GM12872 (cell line): ENCODE results near the gene TRABD2B.

Experiments
- TF ChIP-seq, protein P1 (sequence below): IDR thresholded peaks from 3 replicates; pipeline ENCODE4 v1.5.1; 2011; ENCODE audit warnings: low read depth, mild to moderate bottlenecking, low read length, moderate library complexity; ENCODE audit not compliant: insufficient read depth

Gene TRABD2B

DNA sequence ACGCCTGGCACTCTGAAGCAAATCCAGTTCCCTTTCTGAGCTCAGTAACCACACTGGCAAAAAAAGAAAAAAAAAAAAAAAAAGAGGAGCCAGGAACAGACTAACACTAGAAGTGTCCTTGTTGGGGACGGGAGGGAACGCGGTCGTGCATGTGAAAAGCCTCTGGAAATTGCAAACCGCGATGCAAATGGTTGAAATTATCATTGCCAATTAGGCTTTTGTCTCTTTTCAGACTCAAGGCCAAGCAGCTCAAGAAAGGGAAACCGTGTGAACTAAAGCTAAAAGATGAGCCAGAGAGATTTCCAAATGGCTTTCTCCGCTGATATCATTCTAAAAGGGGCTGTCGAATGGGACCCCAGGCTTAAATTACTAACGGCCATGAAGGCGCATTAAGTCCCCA lies 13.5 kb downstream of the TRABD2B start:
- TF ChIP-seq, protein P1, sequence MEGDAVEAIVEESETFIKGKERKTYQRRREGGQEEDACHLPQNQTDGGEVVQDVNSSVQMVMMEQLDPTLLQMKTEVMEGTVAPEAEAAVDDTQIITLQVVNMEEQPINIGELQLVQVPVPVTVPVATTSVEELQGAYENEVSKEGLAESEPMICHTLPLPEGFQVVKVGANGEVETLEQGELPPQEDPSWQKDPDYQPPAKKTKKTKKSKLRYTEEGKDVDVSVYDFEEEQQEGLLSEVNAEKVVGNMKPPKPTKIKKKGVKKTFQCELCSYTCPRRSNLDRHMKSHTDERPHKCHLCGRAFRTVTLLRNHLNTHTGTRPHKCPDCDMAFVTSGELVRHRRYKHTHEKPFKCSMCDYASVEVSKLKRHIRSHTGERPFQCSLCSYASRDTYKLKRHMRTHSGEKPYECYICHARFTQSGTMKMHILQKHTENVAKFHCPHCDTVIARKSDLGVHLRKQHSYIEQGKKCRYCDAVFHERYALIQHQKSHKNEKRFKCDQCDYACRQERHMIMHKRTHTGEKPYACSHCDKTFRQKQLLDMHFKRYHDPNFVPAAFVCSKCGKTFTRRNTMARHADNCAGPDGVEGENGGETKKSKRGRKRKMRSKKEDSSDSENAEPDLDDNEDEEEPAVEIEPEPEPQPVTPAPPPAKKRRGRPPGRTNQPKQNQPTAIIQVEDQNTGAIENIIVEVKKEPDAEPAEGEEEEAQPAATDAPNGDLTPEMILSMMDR, result no peak

DNA sequence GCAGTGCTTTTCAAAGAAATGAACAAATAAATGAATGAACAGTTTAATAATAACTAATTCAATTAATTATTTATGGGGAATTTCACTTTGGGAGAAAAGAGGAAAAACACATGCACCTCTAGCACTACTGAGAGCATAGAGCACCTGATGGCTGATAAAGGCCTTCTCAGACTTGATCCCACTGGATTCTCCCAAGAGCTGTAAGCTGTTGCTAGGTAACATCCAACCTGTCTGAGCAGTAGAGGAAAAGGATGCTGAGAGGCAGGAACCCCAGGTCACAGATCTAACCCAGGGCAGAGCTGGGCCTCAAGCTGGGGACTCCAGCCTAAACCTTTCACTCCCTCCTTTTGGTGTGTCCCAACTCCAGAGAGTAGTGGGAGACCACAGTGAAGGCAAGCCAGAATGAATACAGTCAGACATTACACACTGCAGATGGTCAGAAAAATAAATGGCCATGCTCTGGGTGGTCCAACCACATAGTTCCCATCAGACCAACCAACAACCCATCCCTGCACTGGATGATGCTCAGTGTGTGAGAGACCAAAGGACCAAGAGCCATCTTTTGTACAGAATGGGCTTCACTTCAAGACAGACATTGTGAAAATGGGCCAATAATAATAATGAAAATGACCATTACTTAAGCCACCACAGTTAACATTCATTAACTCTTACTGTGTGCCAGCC lies 15.4 kb downstream of the TRABD2B start:
- TF ChIP-seq, protein P1, result no peak

DNA sequence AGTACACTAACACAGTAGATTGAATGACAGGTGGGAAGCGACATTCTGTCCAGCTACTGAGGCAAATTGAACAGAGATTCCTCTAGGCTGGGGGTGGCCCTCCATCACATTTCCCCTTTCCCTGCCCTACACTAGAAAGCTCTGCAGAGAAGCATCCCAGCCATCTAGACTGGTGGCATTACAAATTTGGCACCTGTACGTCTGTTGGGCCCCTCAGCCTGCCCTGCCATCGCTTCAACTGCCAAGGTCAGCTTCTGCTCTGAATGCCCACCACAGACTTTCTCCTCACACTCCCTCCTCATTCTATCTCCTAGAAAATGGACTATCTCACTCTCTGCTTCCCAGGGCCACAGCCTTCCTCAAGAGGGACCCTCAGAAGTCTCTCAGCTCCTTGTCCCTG lies 16.7 kb downstream of the TRABD2B start:
- TF ChIP-seq, protein P1, result no peak

DNA sequence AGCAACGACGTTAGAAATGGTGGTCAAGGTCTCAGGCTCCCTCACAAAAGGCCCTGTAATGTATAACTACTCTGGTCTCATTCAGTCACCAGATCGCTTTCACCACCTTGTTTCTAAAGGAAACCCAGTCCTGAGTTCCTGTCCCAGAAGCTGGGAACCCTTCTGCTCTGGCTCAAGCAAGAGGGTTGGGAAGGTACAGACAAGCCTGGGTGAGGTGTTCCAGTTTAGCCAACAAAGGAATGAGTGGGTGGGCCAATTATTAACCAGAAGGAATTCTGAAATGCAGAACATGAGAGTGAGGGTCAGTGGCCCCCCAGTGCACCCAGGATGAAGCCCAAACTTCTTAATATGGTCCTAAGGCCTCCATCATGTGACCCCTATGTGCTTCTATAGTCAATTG lies 17.5 kb downstream of the TRABD2B start:
- TF ChIP-seq, protein P1, result no peak

DNA sequence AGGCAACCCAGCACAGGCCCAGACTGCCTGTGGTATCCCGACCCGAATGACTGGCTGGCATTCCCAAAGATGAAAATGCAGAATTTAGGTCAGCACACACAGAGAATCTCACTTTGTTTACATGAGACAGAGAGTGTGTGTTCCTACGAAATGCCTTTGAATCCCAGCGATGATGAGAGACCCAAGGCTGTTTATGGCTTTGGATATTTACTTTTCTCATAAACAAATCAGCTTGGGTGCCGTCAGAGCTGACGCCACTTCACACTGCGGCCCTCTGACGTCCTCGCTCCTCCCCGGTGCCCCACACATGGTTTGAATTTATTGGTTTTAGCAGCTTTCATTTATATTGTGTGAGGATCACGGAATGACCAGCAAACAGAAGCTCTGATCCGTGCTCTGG lies 18.7 kb downstream of the TRABD2B start:
- TF ChIP-seq, protein P1, result no peak

DNA sequence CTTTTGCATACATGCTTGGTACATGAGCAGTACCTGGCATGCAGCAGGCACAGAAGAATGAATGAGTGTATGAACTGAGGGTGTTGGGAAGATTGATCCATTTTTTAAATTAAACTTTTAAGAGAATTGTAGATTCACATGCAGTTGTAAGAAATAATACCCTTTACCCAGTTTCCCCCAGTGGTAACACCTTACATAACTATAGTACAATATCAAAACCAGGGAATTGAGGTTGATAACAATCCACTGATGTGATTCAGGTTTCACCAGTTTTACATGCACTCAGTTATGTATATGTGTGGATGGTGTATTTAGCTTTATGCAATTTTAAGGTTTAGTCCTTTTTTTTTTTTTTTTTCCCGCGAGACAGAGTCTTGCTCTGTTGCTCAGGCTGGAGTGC lies 20.5 kb downstream of the TRABD2B start:
- TF ChIP-seq, protein P1, result no peak

DNA sequence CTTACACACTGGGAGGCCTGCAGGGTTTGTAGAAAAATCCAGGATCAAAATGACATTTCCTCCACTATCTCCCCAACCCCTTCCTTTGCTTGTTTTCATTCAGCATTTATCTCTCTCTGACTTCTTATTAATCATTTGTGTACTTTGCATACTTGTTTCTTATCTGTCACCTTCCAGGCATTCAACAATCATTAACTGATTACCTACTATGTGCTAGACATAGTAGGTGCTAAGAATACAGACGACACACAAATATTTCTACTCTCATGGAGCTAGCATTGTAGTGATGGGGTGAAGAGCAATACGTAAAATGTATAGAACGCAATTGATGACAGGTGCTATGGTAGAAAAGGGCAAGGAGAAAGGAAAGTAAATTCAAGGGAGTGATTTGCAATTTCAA lies 20.9 kb downstream of the TRABD2B start:
- TF ChIP-seq, protein P1, result no peak
